Measurements from ENCODE around the gene MIEF2. TPM values are rescaled to one million over a fixed set of nuclear protein-coding genes. Genes with fewer than 3 reads are reported as not detected.

MIEF2 gene
- total and polyA plus RNA-seq, 11 donors = 18.8 to 46.9 (median 26.7) TPM

- 14 to 21% (median 16%) methylated on average over 11 to 18 of the region's 18 CpGs for WGBS, 4 donors
- Histone ChIP-seq H3K9me3 (no peaks in the 10 kb centered on the region), H3K27me3 (no peaks in the 10 kb centered on the region), H3K36me3 (peaks cover 0 to 44% (median 40%) of the 10 kb centered on the region in 9 donors), H3K4me1 (peaks cover 6 to 54% (median 44%) of the 10 kb centered on the region in 12 donors), H3K27ac (peak overlapping the region; percentile 93 to 99 (median 98)), H3K4me3 (peak overlapping the region; percentile 68 to 100 (median 94))
- intact Hi-C loops (cut with DNase I) = loop anchor here in 2 of 10 donors (5.0 to 10.0 kb wide), 2 partner anchors 57 to 70 kb away; partner anchors contain the start of genes SMCR8 (in 1 of the 2) and TOP3A (in 1 of the 2)
- peak in 3 of 4 donors; percentile 14 to 30 (median 22) for ATAC-seq
- TF ChIP-seq CTCF (IDR thresholded peaks at IDR 0.05) (no peak), POLR2A (IDR thresholded peaks at IDR 0.05) (no peak)
- peak; percentile 66 to 82 (median 77) for DNase-seq
These were observed 3.0 kb upstream of the MIEF2 start for GRCh38 chr17:18257268-18257981.

DNA sequence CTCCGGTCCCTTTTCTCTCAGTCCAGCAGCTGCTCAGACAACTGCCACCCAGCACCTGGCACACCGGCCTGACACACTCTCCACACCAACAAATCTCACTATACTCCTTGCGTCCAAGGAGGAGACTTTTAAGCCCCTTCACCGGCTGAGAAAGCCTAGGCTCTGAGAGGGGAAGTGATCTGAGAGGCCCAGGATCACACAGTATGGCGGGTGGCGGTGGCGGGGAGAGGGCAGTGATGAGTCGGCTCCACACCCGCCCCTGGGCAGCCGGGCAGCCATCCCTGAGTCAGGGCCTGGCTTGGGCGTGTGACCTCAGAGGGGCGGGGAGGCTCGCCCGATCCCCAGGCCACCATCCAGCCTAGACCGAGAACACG lies 2.5 kb upstream of the MIEF2 start:
- intact Hi-C loops (cut with DNase I) = loop anchor here in 3 of 10 donors (2.0 to 10.0 kb wide), 5 partner anchors 33 to 75 kb away; partner anchors contain the start of genes ALKBH5 (in 1 of the 3), LLGL1 (in 1 of the 3), SMCR8 (in 1 of the 3) and TOP3A (in 1 of the 3)
- DNase-seq (peak; percentile 75 to 89 (median 88)), ATAC-seq (peak; percentile 52 to 74 (median 66))
- H3K4me1 ChIP-seq = peaks cover 6 to 60% (median 49%) of the 10 kb centered on the region in 12 donors
- no peaks in the 10 kb centered on the region for H3K27me3 ChIP-seq
- TF ChIP-seq POLR2A (IDR thresholded peaks at IDR 0.05) = no peak
- TF ChIP-seq CTCF (IDR thresholded peaks at IDR 0.05) = peak in 2 of 12 donors; percentile 4 to 22
- 0% methylated on average over 13 to 16 of the region's 16 CpGs for WGBS, 4 donors
- H3K9me3 ChIP-seq = no peaks in the 10 kb centered on the region
- H3K4me3 ChIP-seq = peak overlapping the region; percentile 68 to 100 (median 94)
- H3K27ac ChIP-seq = peak overlapping the region; percentile 93 to 99 (median 98)
- H3K36me3 ChIP-seq = peaks cover 0 to 40% (median 37%) of the 10 kb centered on the region in 9 donors

DNA sequence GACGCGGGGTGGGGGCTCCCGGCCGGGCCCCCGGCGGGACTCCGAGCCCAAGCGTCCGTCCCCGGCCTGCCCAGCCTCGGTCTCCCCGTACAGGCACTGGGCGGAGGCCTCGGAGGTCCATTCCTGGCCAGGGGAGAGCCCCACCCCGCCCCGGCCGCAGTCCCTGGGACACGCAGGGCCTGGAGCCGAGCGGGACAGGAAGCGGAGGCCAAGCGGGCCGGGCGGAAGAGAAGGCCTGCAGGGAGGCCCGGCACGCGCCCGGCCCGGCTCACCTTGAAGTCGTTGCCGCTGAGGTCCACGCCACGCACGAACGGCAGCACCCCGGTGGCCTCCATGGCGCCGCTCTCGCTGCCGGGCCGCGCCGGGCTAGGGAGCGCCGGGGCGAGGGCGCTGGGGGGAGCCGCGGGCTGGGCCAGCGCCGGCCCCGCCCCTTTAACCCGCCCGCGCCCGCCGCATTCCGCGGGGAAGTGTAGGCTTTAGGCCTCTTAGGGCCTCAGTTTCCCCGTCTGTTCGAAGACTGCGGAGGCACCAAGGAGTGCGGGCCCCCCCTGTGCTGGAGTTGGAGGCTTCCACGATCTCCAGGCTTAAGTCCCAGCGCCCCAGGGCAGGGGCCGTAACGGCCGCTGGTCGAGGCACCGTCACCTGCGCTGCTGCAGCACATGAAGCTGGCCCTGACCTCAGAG lies 2.0 kb upstream of the MIEF2 start, which contains the start of gene FLII:
Gene FLII, minus strand, starts transcription at position 383 of the 683 bp plus-strand sequence. Its CDS starts 48 bp downstream, at position 335.
- intact Hi-C loops (cut with DNase I) = loop anchor here in 3 of 10 donors (2.0 to 10.0 kb wide), 5 partner anchors 34 to 76 kb away; partner anchors contain the start of genes ALKBH5 (in 1 of the 3), LLGL1 (in 1 of the 3), SMCR8 (in 1 of the 3) and TOP3A (in 1 of the 3)

More for the DNA sequence above, 2.0 kb upstream of the MIEF2 start, which contains the start of gene FLII:
- Histone ChIP-seq H3K36me3 (peaks cover 0 to 40% (median 36%) of the 10 kb centered on the region in 9 donors), H3K4me1 (peaks cover 6 to 62% (median 50%) of the 10 kb centered on the region in 12 donors), H3K27me3 (no peaks in the 10 kb centered on the region), H3K9me3 (no peaks in the 10 kb centered on the region), H3K27ac (peak within 1 kb of the TSS; percentile 93 to 99 (median 98)), H3K4me3 (peak within 1 kb of the TSS; percentile 68 to 100 (median 94))
- ATAC-seq (peak; percentile 3 to 68 (median 48)), DNase-seq (peak in 3 of 5 donors; percentile 63 to 79 (median 64))
- 0 to 1% (median 0%) methylated on average over 8 to 71 of the region's 71 CpGs for WGBS, 4 donors
- TF ChIP-seq CTCF (IDR thresholded peaks at IDR 0.05) (peak in 1 of 12 donors; percentile 3), POLR2A (IDR thresholded peaks at IDR 0.05) (peak in 1 of 2 donors; percentile 83)
